ENCODE measurements around the gene ANKK1.

Gene ANKK1

DNA sequence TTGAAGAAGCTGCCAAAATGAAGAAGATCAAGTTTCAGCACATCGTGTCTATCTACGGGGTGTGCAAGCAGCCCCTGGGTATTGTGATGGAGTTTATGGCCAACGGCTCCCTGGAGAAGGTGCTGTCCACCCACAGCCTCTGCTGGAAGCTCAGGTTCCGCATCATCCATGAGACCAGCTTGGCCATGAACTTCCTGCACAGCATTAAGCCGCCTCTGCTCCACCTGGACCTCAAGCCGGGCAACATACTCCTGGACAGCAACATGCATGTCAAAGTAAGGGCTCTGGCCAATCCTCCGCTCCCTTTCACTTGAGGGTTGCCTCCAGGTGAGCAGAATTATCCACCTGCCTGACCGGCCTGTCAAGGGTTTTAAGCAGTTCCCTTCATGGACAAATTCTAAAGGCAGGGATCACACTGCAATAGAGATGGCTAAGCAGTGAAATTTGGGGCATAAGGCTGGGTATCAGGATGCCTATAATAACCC is 6.0 kb downstream of the ANKK1 start:
- TF ChIP-seq TCF12 (IDR thresholded peaks at IDR 0.05; ENCODE audit: low read depth) (no peak), RAD21 (IDR thresholded peaks at IDR 0.05; ENCODE audit: low read depth) (no peak), CEBPB (IDR thresholded peaks at IDR 0.05) (no peak), CREB1 (IDR thresholded peaks at IDR 0.05; ENCODE audit: low read depth) (no peak), EP300 (IDR thresholded peaks at IDR 0.05; ENCODE audit: borderline replicate concordance) (no peak), EGR1 (IDR thresholded peaks at IDR 0.05) (no peak), TAF1 (IDR thresholded peaks at IDR 0.05; ENCODE audit: low read depth) (no peak), NFIC (IDR thresholded peaks at IDR 0.05) (no peak), YY1 (IDR thresholded peaks at IDR 0.05; ENCODE audit: low read depth) (no peak), FOXM1 (IDR thresholded peaks at IDR 0.05; ENCODE audit: borderline replicate concordance, low read depth) (no peak), TEAD4 (IDR thresholded peaks at IDR 0.05) (no peak), ZBTB7A (IDR thresholded peaks at IDR 0.05; ENCODE audit: low read depth) (no peak)
- TF ChIP-seq, protein P1, sequence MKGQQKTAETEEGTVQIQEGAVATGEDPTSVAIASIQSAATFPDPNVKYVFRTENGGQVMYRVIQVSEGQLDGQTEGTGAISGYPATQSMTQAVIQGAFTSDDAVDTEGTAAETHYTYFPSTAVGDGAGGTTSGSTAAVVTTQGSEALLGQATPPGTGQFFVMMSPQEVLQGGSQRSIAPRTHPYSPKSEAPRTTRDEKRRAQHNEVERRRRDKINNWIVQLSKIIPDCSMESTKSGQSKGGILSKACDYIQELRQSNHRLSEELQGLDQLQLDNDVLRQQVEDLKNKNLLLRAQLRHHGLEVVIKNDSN (IDR thresholded peaks at IDR 0.05): no peak
- TF ChIP-seq, protein P2, sequence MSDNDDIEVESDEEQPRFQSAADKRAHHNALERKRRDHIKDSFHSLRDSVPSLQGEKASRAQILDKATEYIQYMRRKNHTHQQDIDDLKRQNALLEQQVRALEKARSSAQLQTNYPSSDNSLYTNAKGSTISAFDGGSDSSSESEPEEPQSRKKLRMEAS (IDR thresholded peaks at IDR 0.05): no peak
- TF ChIP-seq, protein P3, sequence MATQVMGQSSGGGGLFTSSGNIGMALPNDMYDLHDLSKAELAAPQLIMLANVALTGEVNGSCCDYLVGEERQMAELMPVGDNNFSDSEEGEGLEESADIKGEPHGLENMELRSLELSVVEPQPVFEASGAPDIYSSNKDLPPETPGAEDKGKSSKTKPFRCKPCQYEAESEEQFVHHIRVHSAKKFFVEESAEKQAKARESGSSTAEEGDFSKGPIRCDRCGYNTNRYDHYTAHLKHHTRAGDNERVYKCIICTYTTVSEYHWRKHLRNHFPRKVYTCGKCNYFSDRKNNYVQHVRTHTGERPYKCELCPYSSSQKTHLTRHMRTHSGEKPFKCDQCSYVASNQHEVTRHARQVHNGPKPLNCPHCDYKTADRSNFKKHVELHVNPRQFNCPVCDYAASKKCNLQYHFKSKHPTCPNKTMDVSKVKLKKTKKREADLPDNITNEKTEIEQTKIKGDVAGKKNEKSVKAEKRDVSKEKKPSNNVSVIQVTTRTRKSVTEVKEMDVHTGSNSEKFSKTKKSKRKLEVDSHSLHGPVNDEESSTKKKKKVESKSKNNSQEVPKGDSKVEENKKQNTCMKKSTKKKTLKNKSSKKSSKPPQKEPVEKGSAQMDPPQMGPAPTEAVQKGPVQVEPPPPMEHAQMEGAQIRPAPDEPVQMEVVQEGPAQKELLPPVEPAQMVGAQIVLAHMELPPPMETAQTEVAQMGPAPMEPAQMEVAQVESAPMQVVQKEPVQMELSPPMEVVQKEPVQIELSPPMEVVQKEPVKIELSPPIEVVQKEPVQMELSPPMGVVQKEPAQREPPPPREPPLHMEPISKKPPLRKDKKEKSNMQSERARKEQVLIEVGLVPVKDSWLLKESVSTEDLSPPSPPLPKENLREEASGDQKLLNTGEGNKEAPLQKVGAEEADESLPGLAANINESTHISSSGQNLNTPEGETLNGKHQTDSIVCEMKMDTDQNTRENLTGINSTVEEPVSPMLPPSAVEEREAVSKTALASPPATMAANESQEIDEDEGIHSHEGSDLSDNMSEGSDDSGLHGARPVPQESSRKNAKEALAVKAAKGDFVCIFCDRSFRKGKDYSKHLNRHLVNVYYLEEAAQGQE (IDR thresholded peaks at IDR 0.05; ENCODE audit: low read depth): no peak

DNA sequence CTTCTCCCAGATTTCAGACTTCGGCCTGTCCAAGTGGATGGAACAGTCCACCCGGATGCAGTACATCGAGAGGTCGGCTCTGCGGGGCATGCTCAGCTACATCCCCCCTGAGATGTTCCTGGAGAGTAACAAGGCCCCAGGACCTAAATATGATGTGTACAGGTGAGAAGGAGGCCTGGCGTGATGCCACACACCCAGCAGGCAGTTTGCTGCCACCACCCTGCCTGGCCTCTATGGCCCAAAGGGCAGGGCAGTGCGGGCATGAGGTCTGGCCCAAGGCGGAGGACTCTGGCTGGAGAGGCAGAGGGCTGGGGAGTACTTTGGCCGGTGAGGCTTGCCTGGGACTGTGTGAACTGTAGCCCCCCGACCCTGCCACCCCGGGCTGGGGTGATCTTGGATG is 7.3 kb downstream of the ANKK1 start:
- TF ChIP-seq, protein P2 (IDR thresholded peaks at IDR 0.05): no peak
- TF ChIP-seq EGR1 (IDR thresholded peaks at IDR 0.05): no peak
- TF ChIP-seq TEAD4 (IDR thresholded peaks at IDR 0.05): no peak
- no peak for TF ChIP-seq CREB1 (IDR thresholded peaks at IDR 0.05; ENCODE audit: low read depth)
- TF ChIP-seq EP300 (IDR thresholded peaks at IDR 0.05; ENCODE audit: borderline replicate concordance): no peak
- TF ChIP-seq TCF12 (IDR thresholded peaks at IDR 0.05; ENCODE audit: low read depth): no peak
- TF ChIP-seq YY1 (IDR thresholded peaks at IDR 0.05; ENCODE audit: low read depth): no peak
- no peak for TF ChIP-seq RAD21 (IDR thresholded peaks at IDR 0.05; ENCODE audit: low read depth)
- no peak for TF ChIP-seq NFIC (IDR thresholded peaks at IDR 0.05)
- no peak for TF ChIP-seq FOXM1 (IDR thresholded peaks at IDR 0.05; ENCODE audit: borderline replicate concordance, low read depth)
- TF ChIP-seq, protein P3 (IDR thresholded peaks at IDR 0.05; ENCODE audit: low read depth): no peak
- TF ChIP-seq ZBTB7A (IDR thresholded peaks at IDR 0.05; ENCODE audit: low read depth): no peak

DNA sequence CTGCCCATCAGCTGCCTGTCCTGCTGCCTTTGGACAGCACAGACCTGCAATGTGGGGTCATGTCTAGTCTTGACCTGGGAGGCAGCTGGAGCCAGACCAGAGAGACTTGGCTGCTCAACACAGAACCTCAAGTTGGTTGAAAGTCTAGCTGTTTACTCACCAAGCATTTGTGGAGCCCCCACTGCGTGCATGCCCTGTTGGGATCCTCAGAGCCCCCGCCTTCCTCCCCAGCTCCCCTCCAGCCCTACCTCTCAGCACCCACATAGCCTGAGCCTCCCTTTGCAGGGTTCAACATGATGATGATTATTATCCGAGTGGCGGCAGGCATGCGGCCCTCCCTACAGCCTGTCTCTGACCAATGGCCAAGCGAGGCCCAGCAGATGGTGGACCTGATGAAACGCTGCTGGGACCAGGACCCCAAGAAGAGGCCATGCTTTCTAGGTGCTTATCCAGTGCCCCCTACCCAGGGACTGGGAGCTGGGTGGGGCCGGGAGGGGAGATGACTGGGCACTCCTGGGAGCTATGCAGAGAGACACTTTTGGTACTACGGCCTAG is 8.3 kb downstream of the ANKK1 start:
- no peak for TF ChIP-seq YY1 (IDR thresholded peaks at IDR 0.05; ENCODE audit: low read depth)
- TF ChIP-seq TEAD4 (IDR thresholded peaks at IDR 0.05): no peak
- TF ChIP-seq, protein P3 (IDR thresholded peaks at IDR 0.05; ENCODE audit: low read depth): no peak
- no peak for TF ChIP-seq TAF1 (IDR thresholded peaks at IDR 0.05; ENCODE audit: low read depth)
- no peak for TF ChIP-seq TCF12 (IDR thresholded peaks at IDR 0.05; ENCODE audit: low read depth)
- TF ChIP-seq EGR1 (IDR thresholded peaks at IDR 0.05): no peak
- no peak for TF ChIP-seq CEBPB (IDR thresholded peaks at IDR 0.05)
- no peak for TF ChIP-seq NFIC (IDR thresholded peaks at IDR 0.05)
- TF ChIP-seq CREB1 (IDR thresholded peaks at IDR 0.05; ENCODE audit: low read depth): no peak
- TF ChIP-seq FOXM1 (IDR thresholded peaks at IDR 0.05; ENCODE audit: borderline replicate concordance, low read depth): no peak
- no peak for TF ChIP-seq ZBTB7A (IDR thresholded peaks at IDR 0.05; ENCODE audit: low read depth)
- TF ChIP-seq, protein P1 (IDR thresholded peaks at IDR 0.05): no peak
- TF ChIP-seq, protein P2 (IDR thresholded peaks at IDR 0.05): no peak
- no peak for TF ChIP-seq EP300 (IDR thresholded peaks at IDR 0.05; ENCODE audit: borderline replicate concordance)

DNA sequence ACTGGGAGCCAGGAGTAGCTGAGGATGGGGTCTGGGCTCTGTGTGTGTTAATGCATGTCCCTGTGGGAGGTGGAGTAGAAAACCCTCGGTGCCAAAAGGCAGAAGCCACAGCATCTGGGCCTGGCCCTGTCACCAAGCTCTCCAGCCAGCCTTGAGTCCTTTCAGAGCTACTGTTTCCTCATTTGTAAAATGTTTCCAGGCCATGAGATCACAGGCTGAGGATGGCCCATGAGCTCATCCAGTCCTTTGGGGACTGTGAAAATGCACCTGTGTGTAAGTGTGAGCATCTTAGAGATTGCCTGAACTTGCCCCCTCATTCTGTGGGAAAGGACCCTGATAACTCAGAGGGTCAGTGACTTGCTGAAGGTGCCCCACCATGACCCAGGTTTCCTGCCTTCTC is 9.1 kb downstream of the ANKK1 start:
- TF ChIP-seq FOXM1 (IDR thresholded peaks at IDR 0.05; ENCODE audit: borderline replicate concordance, low read depth) (no peak), NFIC (IDR thresholded peaks at IDR 0.05) (no peak), TEAD4 (IDR thresholded peaks at IDR 0.05) (no peak), CREB1 (IDR thresholded peaks at IDR 0.05; ENCODE audit: low read depth) (no peak), CEBPB (IDR thresholded peaks at IDR 0.05) (no peak), TAF1 (IDR thresholded peaks at IDR 0.05; ENCODE audit: low read depth) (no peak), ZBTB7A (IDR thresholded peaks at IDR 0.05; ENCODE audit: low read depth) (no peak), TCF12 (IDR thresholded peaks at IDR 0.05; ENCODE audit: low read depth) (no peak), EGR1 (IDR thresholded peaks at IDR 0.05) (no peak), RAD21 (IDR thresholded peaks at IDR 0.05; ENCODE audit: low read depth) (no peak), YY1 (IDR thresholded peaks at IDR 0.05; ENCODE audit: low read depth) (no peak)
- TF ChIP-seq, protein P2 (IDR thresholded peaks at IDR 0.05): no peak
- TF ChIP-seq, protein P1 (IDR thresholded peaks at IDR 0.05): no peak
- TF ChIP-seq, protein P3 (IDR thresholded peaks at IDR 0.05; ENCODE audit: low read depth): no peak

Data from Ishikawa (cell line).